ENCODE measurements around the gene CATSPERZ.

DNA sequence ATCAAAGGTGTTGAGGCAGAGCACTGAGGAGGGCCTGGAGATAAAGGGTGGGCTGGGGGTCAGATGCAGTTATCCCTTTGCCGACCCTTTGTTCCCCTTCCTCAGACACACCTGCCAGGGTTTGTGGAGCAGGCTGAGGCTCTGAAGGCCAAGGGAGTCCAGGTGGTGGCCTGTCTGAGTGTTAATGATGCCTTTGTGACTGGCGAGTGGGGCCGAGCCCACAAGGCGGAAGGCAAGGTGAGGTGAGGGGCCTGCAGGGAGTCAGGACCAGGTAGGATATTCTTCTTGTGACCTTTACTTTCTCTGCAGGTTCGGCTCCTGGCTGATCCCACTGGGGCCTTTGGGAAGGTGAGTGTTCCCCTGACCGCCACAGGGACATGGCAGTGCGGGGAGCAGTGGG lies 20.4 kb downstream of the CATSPERZ start:
- TF ChIP-seq CTCF (IDR thresholded peaks at IDR 0.05) (no peak), POLR2A (IDR thresholded peaks at IDR 0.05) (no peak), EP300 (IDR thresholded peaks at IDR 0.05) (no peak)

Data from ovary (tissue), 3 donors.